SH-SY5Y (cell line): ENCODE measurements around the gene FOXP1.

ENCODE experiments used
- GATA2 ChIP-seq: IDR thresholded peaks from 2 replicates; pipeline ENCODE4 v1.6.1; 2011; ENCODE audit warnings: mild to moderate bottlenecking, low read depth, low read length
- GATA3 ChIP-seq: IDR thresholded peaks from 2 replicates; pipeline ENCODE4 v1.6.1; 2011; ENCODE audit warnings: low read depth, mild to moderate bottlenecking, low read length, moderate library complexity

DNA sequence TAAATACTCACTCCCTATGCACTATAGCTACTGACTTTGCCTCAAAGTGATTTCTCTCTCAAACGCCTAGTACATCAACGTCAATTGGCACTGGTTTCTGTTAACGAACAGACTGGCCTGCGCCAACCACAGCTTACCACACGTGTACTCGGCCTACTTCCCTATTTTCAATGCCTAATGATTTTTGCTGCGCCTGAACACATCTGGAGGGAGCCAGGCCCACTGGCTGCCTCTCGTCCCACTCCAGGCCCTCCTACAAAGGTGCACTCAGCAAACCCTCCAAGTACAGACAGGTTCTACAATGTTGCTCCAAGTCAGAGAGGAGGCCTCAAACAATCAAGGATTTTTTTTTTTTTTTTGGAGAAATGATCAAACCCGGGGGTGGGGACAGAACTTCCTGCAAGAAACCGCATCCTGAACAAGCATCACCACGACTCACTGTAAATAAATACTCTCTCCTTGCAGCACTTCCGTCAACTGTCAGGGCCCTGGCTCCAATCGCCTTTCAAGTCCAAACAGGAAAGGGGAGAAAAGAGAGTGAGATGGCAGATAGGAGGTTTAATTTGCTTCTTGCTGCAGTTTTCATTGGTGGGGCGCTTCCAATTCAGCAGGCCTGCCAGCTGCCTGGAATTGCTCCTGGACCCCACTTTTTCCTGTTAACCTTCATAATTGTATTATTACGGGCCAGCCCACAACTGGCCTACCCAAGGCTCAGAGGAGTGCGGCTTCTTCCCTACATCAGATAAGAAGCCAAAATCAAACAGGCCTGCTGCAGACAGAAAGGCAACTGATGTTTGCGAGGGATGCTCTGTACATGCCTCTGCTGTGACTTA is 139.3 kb downstream of the FOXP1 start:
- TF ChIP-seq GATA2 (peak; percentile 98), GATA3 (peak; percentile 90)
